ENCODE measurements around the gene PRG3. TPM values are rescaled to one million over a fixed set of nuclear protein-coding genes. Genes with fewer than 3 reads are reported as not detected.
A peak's percentile ranks its signal among the peaks of the same experiment; 100 is the strongest.
"Not testable (repeated sequence)": the region's sequence is repeated elsewhere in the genome, so short reads cannot be mapped to it uniquely, and the experiment has no call there.

The PRG3 gene
- total RNA-seq, 1 donor from 2014 or later, result 5.5 TPM

- DNase-seq (ENCODE audit: low spot score), result no peak
Measured at GRCh38 chr11:57390535-57390934, 9.6 kb upstream of the PRG3 start, which contains the start of gene PRG2. TSS of gene PRG2 (minus strand) at chr11:57390650. CDS start at chr11:57389944, 706 bp downstream.

DNA sequence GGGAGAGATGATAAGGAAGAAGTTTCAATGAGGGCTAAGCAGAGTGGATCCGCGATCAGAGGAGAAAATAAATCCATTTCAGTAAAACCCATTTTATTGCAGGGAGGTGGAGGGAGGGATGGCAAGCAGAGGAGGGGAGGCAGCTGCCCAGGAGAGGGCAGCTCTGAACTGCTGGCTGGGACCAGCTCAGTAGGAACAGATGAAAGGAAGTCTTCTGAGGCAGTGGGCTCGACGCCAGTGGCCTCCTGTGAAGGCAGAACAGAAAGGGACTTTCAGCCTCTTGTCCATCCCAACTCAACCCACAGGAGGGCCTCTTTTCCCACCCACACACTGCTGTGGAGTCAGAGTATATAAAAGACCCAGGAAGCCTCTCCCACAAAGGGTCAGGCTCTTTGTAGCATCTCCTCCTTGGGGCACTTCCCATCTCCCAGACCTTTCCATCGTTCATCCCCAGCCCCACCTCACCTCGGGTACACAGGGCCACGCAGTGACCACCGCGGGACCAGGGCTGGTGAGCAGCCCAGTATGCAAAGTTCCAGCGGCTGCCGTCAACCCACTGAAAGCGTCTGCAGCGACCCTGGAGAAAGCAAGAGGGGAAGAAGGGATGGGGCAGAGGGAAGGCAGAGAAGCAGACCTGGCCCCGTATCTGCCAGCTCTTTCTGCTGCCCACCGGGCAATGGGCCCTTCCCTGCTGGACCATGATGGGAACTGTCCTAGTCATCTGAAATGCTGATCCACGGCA, 6.5 kb upstream of the PRG3 start:
- no peak for DNase-seq (ENCODE audit: low spot score)

GRCh38 chr11:57386178-57386940, 5.4 kb upstream of the PRG3 start:
- no peak for DNase-seq (ENCODE audit: low spot score)

DNA sequence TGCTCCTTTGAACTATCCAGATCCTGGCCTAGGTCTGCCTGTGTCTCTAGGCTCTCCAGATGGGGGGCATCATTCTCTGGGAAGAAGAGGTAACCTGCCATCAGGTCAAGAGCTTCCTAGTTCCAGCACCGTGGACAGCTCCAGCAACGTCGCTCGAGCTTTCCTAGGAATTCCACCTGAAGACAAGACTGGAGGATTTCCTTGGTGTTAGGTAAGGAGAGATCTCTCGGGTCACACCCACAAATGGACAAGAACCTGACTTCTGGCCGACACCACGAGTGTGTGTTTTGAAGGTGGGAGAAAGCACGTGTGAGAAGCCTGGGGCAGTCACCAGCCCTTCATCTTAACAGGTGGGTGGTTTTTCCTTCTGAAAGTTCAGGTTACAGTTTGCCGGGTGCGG, 1.2 kb downstream of the PRG3 start:
- DNase-seq (ENCODE audit: low spot score), result peak; percentile 9

DNA sequence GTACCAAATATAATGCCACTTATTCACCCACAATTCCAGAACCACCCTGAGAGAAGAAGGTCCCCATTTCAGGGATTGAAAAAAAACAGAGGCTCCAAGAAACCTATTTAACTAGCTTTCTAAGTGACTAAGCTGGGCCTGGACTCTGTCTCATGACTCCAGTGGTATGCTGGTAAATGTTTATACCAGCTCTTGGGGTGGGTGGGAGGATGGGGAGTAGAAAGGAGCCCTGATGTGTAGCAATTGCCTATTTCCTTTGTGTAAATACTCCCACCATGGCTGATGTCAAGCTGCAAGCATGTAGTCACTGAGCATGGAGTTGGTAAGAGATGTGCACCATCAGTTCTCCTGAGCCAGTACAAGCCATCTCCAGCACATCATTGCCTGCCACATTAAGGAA, 2.8 kb downstream of the PRG3 start:
- DNase-seq (ENCODE audit: low spot score), result no peak

- no peak for DNase-seq (ENCODE audit: low spot score)
Measured at GRCh38 chr11:57377107-57377506, 3.8 kb downstream of the PRG3 start.

- DNase-seq (ENCODE audit: low spot score), result no peak
Measured at GRCh38 chr11:57376095-57377090, 4.6 kb downstream of the PRG3 start.

- no peak for DNase-seq (ENCODE audit: low spot score)
Measured at GRCh38 chr11:57375490-57375889, 5.5 kb downstream of the PRG3 start.

DNA sequence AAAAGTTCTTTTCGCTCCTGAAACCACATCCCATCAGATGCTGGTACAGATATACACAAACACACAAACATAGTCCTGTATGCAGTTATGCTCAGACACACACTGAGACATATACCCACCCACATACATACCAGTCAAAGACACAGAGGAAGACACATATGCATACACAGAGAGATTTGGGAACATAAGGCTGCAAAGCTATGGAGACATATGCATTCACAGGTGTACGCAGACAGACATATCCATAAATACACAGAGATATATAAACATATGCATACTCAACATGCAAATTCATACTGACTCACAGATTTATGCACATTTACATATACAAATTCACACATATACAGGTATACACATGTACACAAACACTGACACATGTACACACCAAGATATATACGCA, 6.0 kb downstream of the PRG3 start:
- no peak for DNase-seq (ENCODE audit: low spot score)

GRCh38 chr11:57373146-57373545, 7.8 kb downstream of the PRG3 start:
- DNase-seq (ENCODE audit: low spot score), result no peak

DNA sequence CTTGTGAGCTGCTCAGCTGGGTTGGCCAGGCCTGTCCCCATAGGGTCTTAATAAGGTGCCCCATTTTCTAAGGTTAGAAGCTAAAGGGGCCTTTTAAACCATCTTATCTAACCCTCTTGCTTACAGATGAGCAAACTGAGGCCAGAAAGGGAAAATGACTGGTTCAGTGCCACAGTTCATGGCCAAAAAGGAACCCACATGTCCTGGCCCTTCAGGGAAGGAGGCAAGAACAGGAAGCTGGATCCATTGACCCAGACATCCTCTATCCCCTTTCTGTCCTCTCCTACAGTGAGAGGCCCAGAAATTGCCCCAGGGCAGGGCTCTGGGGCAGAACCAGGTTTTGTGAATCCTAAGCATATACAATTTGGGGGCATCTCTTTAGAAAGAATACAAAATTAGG, 10.0 kb downstream of the PRG3 start:
- DNase-seq (ENCODE audit: low spot score), result no peak

GRCh38 chr11:57370251-57370650, 10.7 kb downstream of the PRG3 start:
- DNase-seq (ENCODE audit: low spot score), result no peak

DNA sequence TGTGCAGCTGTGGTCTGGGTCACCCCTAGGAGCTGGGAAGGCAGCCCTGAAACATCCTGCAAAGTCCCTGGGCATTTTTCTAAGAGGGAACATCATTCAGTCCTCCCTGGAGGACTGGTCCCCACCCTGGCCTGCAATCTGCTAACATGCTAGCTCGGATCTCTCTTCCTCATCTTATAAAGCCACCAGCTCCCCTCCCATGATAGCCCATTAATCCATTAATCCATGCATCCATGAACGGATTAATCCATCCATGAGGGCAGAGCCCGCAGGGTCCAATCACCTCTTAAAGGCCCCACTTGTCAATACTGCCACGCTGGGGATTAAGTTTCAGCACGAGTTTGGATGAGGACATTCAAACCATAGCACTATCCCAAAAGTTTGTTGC, 12.1 kb downstream of the PRG3 start:
- DNase-seq (ENCODE audit: low spot score), result no peak

GRCh38 chr11:57368106-57368844, 12.7 kb downstream of the PRG3 start:
- DNase-seq (ENCODE audit: low spot score), result no peak

GRCh38 chr11:57364851-57365660, 15.9 kb downstream of the PRG3 start:
- DNase-seq (ENCODE audit: low spot score), result no peak

DNA sequence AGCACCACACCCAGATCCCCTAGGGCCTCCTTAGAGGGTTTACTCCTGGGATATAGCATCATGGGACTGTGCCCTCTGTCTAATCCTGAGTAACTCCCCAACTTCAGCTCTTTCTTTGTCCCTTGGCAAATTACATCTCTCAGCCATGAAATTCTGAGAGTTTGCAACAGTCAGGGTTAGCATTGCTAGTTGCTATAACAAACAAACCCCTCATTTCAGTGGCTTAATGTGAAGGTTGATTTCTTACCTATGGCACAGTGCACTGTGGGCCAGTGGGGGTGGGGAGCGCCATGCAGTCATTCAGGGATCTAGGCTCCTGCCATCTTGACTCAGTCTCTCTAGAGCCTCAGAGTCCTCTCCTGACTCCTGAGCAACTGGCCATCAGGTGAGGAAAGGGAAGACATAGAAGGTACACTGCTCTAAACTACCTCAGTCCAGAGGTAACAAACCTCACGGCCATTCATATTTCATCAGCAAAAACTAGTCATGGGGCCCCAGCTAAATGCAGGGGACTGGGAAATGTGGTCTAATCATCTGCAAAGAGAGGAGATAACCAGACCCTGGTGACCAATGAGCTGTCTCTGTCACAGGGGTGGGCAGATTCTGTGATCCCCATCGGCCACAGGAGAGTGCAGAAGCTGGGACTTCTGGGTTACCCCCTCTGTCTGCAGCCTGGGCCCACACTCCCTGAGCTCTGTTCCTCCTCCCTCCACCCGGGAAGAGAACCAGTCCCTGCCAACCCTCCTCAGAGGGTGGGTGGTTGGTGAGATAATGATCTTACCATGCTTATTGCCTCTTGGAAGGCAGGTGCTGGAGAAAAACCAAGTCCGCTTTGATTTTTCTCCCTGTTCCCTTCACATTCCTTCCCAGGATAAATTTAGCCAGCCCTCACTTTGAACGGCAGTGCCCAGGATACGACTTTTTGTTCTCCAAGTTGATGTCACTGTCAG, 17.5 kb downstream of the PRG3 start:
- no peak for DNase-seq (ENCODE audit: low spot score)

- DNase-seq (ENCODE audit: low spot score), result no peak
Measured at GRCh38 chr11:57361926-57362325, 19.0 kb downstream of the PRG3 start.

- not testable (repeated sequence) for DNase-seq (ENCODE audit: low spot score)
Measured at GRCh38 chr11:57361420-57361819, 19.5 kb downstream of the PRG3 start.

GRCh38 chr11:57360991-57361390, 20.0 kb downstream of the PRG3 start:
- no peak for DNase-seq (ENCODE audit: low spot score)

All from umbilical cord (tissue), 2 donors.